Kidney (tissue), 14 donors: ENCODE data around the gene SLC35D3. TPM values are rescaled to one million over a fixed set of nuclear protein-coding genes. Genes with fewer than 3 reads are reported as not detected.

Source experiments
- DNase-seq, 5 donors: peaks; one replicate each; pipeline ENCODE4 v3.0.0-alpha.2; 2013 to 2020
- FAIRE-seq: peaks from 2 replicates; lab custom pipeline; 2012; peaks lifted over from hg19 to GRCh38; lab: Jason Lieb, UNC
- H3K27ac ChIP-seq, 2 donors: one replicate each; pipeline ENCODE4 v1.7.0; 2013; ENCODE audit warnings: low read depth in 2 of 2, low read length in 2 of 2, inconsistent platforms in 1 of 2
- H3K27me3 ChIP-seq: one replicate; pipeline ENCODE4 v1.7.1; 2013; ENCODE audit warnings: low read length, inconsistent platforms; ENCODE audit not compliant: control insufficient read depth, insufficient read depth
- H3K36me3 ChIP-seq, 3 donors: one replicate each; pipeline versions ENCODE4 v1.7.0 to v1.7.1; 2013; ENCODE audit warnings: low read length in 3 of 3, control low read depth in 1 of 3, inconsistent platforms in 1 of 3; ENCODE audit not compliant: insufficient read depth in 3 of 3, control insufficient read depth in 2 of 3
- H3K4me1 ChIP-seq, 3 donors: one replicate each; pipeline versions ENCODE4 v1.7.0 to v1.7.1; 2013; ENCODE audit warnings: low read length in 3 of 3, inconsistent platforms in 1 of 3, low read depth in 1 of 3; ENCODE audit not compliant: control insufficient read depth in 2 of 3, insufficient read depth in 2 of 3
- H3K4me3 ChIP-seq, 3 donors: one replicate each; pipeline versions ENCODE4 v1.7.0 to v1.8.1; 2013; ENCODE audit warnings: low read length in 3 of 3, control low read depth in 1 of 3, inconsistent platforms in 1 of 3
- H3K9ac ChIP-seq, 3 donors: one replicate each; pipeline versions ENCODE4 v1.7.0 to v1.7.1; 2013; ENCODE audit warnings: low read length in 3 of 3, control low read depth in 1 of 3, inconsistent platforms in 1 of 3
- H3K9me3 ChIP-seq, 3 donors: one replicate each; pipeline versions ENCODE4 v1.7.0 to v1.7.1; 2013; ENCODE audit warnings: low read length in 3 of 3, control low read depth in 1 of 3, inconsistent platforms in 1 of 3; ENCODE audit not compliant: control insufficient read depth in 2 of 3, insufficient read depth in 1 of 3
- CTCF ChIP-seq: IDR thresholded peaks from 3 replicates; pipeline ENCODE4 v1.5.1; 2012; ENCODE audit warnings: mild to moderate bottlenecking, moderate library complexity, borderline replicate concordance; ENCODE audit not compliant: insufficient read depth; ENCODE audit errors: extremely low read depth
- intact Hi-C: fragments of 100-400 bp; cut with DNase I; formaldehyde crosslinking; loops from one replicate; pipeline ENCODE4 v1.11.1; 2022
- polyA plus RNA-seq: library from polyadenylated mRNA; stranded (reverse); fragments of 350-450 nt; fragmentation: Illumina TruSeq; extraction: RNeasy Lipid Tissue Mini Kit (QIAGEN cat#74804); gene quantifications from one replicate; pipeline ENCODE4 v1.2.3, GENCODE V29; 2014; ENCODE audit warnings: low read depth, low replicate concordance; ENCODE audit not compliant: insufficient read depth
- total RNA-seq: library from RNA; stranded (reverse); fragmentation: NEBNext Ultra II Directional; extraction: Animal tissue kit (Norgen Biotek cat#: 25700); gene quantifications from one replicate; pipeline ENCODE4 v1.2.1, GENCODE V29; 2021
- donor health status: control.
- donor health status: control.
- donor health status: control.
- donor health status: control.
- donor health status: control.
- donor health status: DM: yes; HTN: yes; CAD: no.
- donor health status: Normal renal cell carcinoma (clear cell type).

Gene SLC35D3
- total and polyA plus RNA-seq, 2 donors from 2014 or later = not detected

DNA sequence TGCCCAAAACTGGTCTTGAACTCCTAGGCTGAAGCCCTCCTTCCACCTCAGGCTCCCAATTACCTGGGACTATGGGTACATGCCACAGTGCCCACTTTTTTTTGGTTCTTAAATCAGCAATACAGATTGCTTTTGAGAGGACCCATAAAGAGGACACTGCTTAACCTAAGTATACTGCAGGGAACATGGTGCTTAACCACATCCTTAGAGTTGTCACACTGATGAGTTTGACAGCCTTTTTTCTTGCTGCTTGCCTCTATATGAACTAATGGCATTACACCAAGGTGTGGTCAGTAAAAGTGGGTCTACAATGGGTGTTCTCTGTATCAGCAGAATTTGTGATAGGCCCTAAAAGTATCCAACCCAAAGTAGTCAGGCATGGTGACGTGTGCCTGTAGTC lies 7.2 kb upstream of the SLC35D3 start:
- H3K9ac ChIP-seq = no peak overlapping the region
- H3K36me3 ChIP-seq = peaks cover 0 to 3% (median 0%) of the 10 kb centered on the region in 3 donors
- H3K4me1 ChIP-seq = no peaks in the 10 kb centered on the region
- FAIRE-seq (no peak), DNase-seq (no peak)
- H3K27ac ChIP-seq = no peak overlapping the region
- no peaks in the 10 kb centered on the region for H3K9me3 ChIP-seq
- peaks cover 10% of the 10 kb centered on the region for H3K27me3 ChIP-seq
- no peak overlapping the region for H3K4me3 ChIP-seq
- TF ChIP-seq CTCF = no peak
- intact Hi-C loops = no loop called here

- Histone ChIP-seq H3K36me3 (peaks cover 0 to 3% (median 0%) of the 10 kb centered on the region in 3 donors), H3K27me3 (peaks cover 21% of the 10 kb centered on the region), H3K9ac (no peak overlapping the region), H3K4me3 (no peak overlapping the region), H3K27ac (no peak overlapping the region), H3K4me1 (peaks cover 3 to 16% (median 10%) of the 10 kb centered on the region in 3 donors), H3K9me3 (no peaks in the 10 kb centered on the region)
- FAIRE-seq (no peak), DNase-seq (no peak)
- TF ChIP-seq CTCF = no peak
- intact Hi-C loops = no loop called here
Measured at GRCh38 chr6:136918706-136919105, 3.4 kb upstream of the SLC35D3 start.

GRCh38 chr6:136920216-136920615 lies 1.9 kb upstream of the SLC35D3 start:
- FAIRE-seq (no peak), DNase-seq (peak in 3 of 5 donors; percentile 7 to 37 (median 11))
- Histone ChIP-seq H3K36me3 (no peaks in the 10 kb centered on the region), H3K9ac (no peak overlapping the region), H3K4me1 (peaks cover 3 to 16% (median 10%) of the 10 kb centered on the region in 3 donors), H3K27ac (no peak overlapping the region), H3K9me3 (no peaks in the 10 kb centered on the region), H3K4me3 (peak overlapping the region in 1 of 3 donors; percentile 50), H3K27me3 (peaks cover 21% of the 10 kb centered on the region)
- TF ChIP-seq CTCF = no peak
- intact Hi-C loops = no loop called here
